ENCODE results near the gene XKR3.

The XKR3 gene

GRCh38 chr22:16793831-16794230, 31.4 kb downstream of the XKR3 start:
- no peak overlapping the region for H3K4me3 ChIP-seq (ENCODE audit: low read depth, low read length)
- no peak for DNase-seq (ENCODE audit: low read depth)
- TF ChIP-seq CTCF (IDR thresholded peaks at IDR 0.05; ENCODE audit: control insufficient read depth, extremely low read depth, insufficient read depth) = no peak

DNA sequence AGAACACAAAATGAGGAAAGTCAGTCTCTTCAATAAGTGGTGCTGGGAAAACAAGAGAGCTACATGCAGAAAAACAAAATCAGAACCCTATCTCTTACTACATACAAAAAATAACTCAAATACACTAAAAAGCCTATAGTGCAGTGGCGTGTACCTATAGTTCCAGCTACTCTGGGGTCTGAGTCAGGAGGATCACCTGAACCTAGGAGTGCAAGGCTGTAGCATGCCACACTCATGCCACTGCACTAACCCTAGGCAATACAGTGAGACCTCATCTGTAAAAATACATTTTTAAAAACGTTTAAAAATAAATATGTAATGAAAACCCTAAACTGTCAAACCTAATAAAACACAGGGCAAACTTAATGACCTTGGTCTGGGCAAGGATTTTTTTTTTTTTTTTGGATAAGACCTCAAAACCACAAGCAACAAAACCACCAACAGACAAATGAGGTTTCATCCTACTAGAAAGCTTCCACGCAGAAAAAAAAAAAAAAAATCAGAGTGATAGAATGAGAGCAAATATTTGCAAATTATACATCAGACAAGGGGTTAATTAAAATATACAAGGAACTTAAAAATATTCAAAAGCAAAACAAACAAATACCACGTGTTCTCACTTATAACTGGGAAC, 35.2 kb downstream of the XKR3 start:
- no peak for DNase-seq (ENCODE audit: low read depth)
- no peak overlapping the region for H3K4me3 ChIP-seq (ENCODE audit: low read depth, low read length)
- TF ChIP-seq CTCF (IDR thresholded peaks at IDR 0.05; ENCODE audit: control insufficient read depth, extremely low read depth, insufficient read depth) = no peak

- no peak overlapping the region for H3K4me3 ChIP-seq (ENCODE audit: low read depth, low read length)
- no peak for DNase-seq (ENCODE audit: low read depth)
- TF ChIP-seq CTCF (IDR thresholded peaks at IDR 0.05; ENCODE audit: control insufficient read depth, extremely low read depth, insufficient read depth) = peak; percentile 47
Measured at GRCh38 chr22:16783930-16784354, 41.3 kb downstream of the XKR3 start.

- no peak overlapping the region for H3K4me3 ChIP-seq (ENCODE audit: low read depth, low read length)
- no peak for DNase-seq (ENCODE audit: low read depth)
- TF ChIP-seq CTCF (IDR thresholded peaks at IDR 0.05; ENCODE audit: control insufficient read depth, extremely low read depth, insufficient read depth) = no peak
Measured at GRCh38 chr22:16783453-16783852, 41.8 kb downstream of the XKR3 start.

DNA sequence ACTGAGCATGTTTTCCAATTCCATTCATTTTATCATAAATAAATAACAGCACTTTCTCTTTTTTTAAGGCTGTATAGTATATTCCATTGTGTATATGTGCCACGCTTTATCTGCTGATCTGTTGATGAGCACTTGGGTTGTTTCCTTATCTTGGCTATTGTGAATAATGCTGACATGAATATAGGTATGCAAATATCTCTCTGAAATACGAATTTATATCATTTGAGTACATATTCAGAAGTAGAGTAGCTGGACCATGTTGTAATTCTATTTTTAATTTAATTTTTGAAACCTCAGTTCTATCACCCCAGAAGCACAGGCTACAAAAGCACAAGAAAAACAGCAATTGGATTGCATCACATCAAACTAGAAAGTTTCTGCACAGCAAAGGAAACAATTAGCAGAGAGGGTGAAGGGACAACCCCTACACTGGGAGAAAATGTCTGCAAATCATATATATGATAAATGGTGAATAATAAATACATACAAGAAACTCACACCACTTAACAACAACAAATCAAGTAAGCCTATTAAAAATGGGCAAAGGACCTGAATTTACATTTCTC, 43.4 kb downstream of the XKR3 start:
- no peak for DNase-seq (ENCODE audit: low read depth)
- no peak for TF ChIP-seq CTCF (IDR thresholded peaks at IDR 0.05; ENCODE audit: control insufficient read depth, extremely low read depth, insufficient read depth)
- H3K4me3 ChIP-seq (ENCODE audit: low read depth, low read length) = no peak overlapping the region

DNA sequence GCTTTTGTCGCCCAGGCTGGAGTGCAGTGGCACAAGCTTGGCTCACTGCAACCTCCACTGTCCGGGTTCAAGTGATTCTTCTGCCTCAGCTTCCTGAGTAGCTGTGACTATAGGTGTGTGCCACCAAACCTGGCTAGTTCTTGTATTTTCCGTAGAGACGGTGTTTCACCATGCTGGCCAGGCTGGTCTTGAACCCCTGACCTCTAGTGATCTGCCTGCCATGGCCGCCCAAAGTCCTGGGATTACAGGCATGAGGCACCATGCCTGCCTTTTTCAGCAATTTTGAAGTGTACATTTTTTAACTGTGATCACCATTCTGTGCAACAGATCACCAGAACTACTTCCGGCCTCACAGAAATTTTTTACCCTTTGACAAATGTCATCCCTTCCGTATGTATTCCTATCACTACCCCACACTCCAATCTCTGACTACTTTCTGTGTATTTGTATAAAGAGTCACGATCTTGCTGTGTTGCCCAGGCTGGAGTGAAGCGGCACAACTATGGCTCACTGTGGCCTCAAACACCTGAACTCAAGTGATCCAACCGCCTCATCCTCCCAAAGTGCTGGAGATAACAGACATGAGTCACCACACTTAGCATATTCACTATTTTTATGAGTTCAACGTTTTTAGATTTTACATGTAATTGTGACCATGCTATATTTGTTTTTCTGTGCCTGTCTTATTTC, 44.0 kb downstream of the XKR3 start:
- no peak for TF ChIP-seq CTCF (IDR thresholded peaks at IDR 0.05; ENCODE audit: control insufficient read depth, extremely low read depth, insufficient read depth)
- no peak for DNase-seq (ENCODE audit: low read depth)
- no peak overlapping the region for H3K4me3 ChIP-seq (ENCODE audit: low read depth, low read length)
